CD4-positive, alpha-beta memory T cell (primary cell): ENCODE results near the gene LZTR1. TPM values are rescaled to one million over a fixed set of nuclear protein-coding genes. Genes with fewer than 3 reads are reported as not detected.
A peak's percentile ranks its signal among the peaks of the same experiment; 100 is the strongest.

Source experiments
- CTCF ChIA-PET: fragments of 350-600 bp; sonication (Branson Sonifier 250); formaldehyde crosslinking; loops from one replicate; lab custom pipeline; 2021; ENCODE audit warnings: inconsistent platforms; ENCODE audit not compliant: partially characterized antibody; lab: Charles Lee
- POLR2A ChIA-PET: fragments of 350-600 bp; sonication (Branson Sonifier 250); formaldehyde crosslinking; loops from one replicate; lab custom pipeline; 2021; ENCODE audit not compliant: partially characterized antibody; lab: Charles Lee
- DNase-seq, 5 donors: peaks; one replicate each; pipeline versions ENCODE4 v3.0.0 to v3.0.0-alpha.2; 2020 to 2022; ENCODE audit warnings: mixed read lengths in 1 of 5
- H3K27ac ChIP-seq: one replicate; pipeline ENCODE4 v1.7.0; 2013; ENCODE audit warnings: low read depth, low read length
- H3K27me3 ChIP-seq: 2 replicates; pipeline ENCODE4 v1.7.0; 2013; ENCODE audit warnings: mild to moderate bottlenecking, low read length, moderate library complexity; ENCODE audit not compliant: insufficient read depth
- H3K36me3 ChIP-seq: 2 replicates; pipeline ENCODE4 v1.7.0; 2013; ENCODE audit warnings: mild to moderate bottlenecking, low read length, moderate library complexity; ENCODE audit not compliant: insufficient read depth
- H3K4me1 ChIP-seq: 2 replicates; pipeline ENCODE4 v1.7.0; 2013; ENCODE audit warnings: mild to moderate bottlenecking, low read length, moderate library complexity; ENCODE audit not compliant: insufficient read depth
- H3K4me3 ChIP-seq, 2 donors: one replicate each; pipeline ENCODE4 v1.7.0; 2013; ENCODE audit warnings: low read length in 2 of 2, mild to moderate bottlenecking in 1 of 2
- H3K9me3 ChIP-seq, 2 donors: one replicate each; pipeline ENCODE4 v1.7.0; 2013; ENCODE audit warnings: low read length in 2 of 2, control low read depth in 1 of 2; ENCODE audit not compliant: control insufficient read depth in 1 of 2
- H3K27ac Mint-ChIP-seq, 7 donors: one replicate each; pipeline ENCODE4 v1.8.0; 2020 to 2021; ENCODE audit warnings: mixed read lengths in 7 of 7, mild to moderate bottlenecking in 6 of 7, inconsistent platforms in 3 of 7, moderate library complexity in 3 of 7
- H3K27me3 Mint-ChIP-seq, 2 donors: one replicate each; pipeline ENCODE4 v1.8.0; 2020 to 2021; ENCODE audit warnings: mixed read lengths in 2 of 2
- H3K36me3 Mint-ChIP-seq, 2 donors: one replicate each; pipeline ENCODE4 v1.8.0; 2020 to 2021; ENCODE audit warnings: mixed read lengths in 2 of 2, inconsistent platforms in 1 of 2, mild to moderate bottlenecking in 1 of 2
- H3K4me1 Mint-ChIP-seq, 4 donors: one replicate each; pipeline ENCODE4 v1.8.0; 2020 to 2021; ENCODE audit warnings: mixed read lengths in 4 of 4, mild to moderate bottlenecking in 1 of 4
- H3K4me3 Mint-ChIP-seq, 8 donors: one replicate each; pipeline ENCODE4 v1.8.0; 2020 to 2021; ENCODE audit warnings: mixed read lengths in 8 of 8, mild to moderate bottlenecking in 7 of 8, moderate library complexity in 6 of 8, inconsistent platforms in 3 of 8
- H3K9me3 Mint-ChIP-seq, 8 donors: one replicate each; pipeline ENCODE4 v1.8.0; 2020 to 2021; ENCODE audit warnings: mixed read lengths in 8 of 8, mild to moderate bottlenecking in 5 of 8, inconsistent platforms in 3 of 8, moderate library complexity in 1 of 8
- intact Hi-C: fragments of 100-400 bp; cut with micrococcal nuclease; formaldehyde crosslinking; loops from one replicate; pipeline ENCODE4 v1.15.1; 2023
- polyA plus RNA-seq, 2 donors: library from polyadenylated mRNA; unstranded; fragments of 300-500 nt; fragmentation: Illumina TruSeq; gene quantifications; one replicate each; pipeline ENCODE4 v1.2.3, GENCODE V29; 2021
- total RNA-seq, 2 experiments: library from RNA; stranded (reverse); gene quantifications; one replicate each; pipeline ENCODE4 v1.2.3, GENCODE V29; 2021

LZTR1 gene
- total and polyA plus RNA-seq, 4 experiments from 2014 or later: 5.5 to 114 (median 64.8) TPM

DNA sequence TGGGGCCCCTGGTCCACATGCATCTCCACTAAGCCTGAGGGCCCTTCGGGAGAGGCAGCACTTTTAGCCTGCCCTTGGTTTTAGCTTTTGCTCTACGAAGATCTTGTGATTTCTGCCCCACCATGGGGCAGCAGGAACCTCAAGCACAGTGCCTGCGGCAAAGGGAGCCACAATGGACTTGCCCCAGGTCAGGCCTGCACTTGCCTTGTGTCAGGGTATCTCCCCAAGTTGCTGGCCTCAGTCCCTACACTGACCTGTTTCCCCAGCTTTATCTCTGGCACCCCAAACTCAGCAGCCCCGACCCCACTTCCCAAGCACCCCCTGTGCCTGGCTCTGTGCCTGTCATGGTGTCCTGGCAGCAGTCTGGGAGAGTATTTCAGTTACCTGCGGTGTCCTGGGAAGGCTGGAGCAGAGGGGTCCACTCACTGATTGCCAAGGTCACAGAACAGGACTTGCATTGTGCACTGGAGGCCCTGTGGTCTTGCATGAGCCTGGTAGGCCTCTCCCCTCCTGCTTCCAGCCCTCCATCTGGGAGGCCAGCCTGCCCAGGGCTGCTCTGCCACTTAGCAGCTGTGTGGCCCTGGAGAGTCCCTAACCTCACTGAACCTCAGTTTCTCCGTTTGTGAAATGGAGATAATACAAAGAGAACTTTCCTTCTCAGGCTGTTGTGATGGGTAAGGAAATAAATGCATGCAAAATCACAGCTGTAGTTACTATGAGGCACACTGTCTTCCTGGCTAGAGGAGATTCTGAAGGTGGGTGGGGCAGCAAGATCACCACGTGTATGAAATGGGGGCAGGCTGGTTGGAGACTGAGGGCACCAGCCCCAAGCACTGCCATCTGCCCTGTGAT lies 18.7 kb upstream of the LZTR1 start:
- Mint-ChIP-seq H3K9me3 (no peaks in the 10 kb centered on the region), H3K27me3 (peaks cover 9 to 10% of the 10 kb centered on the region in 2 donors), H3K27ac (peak overlapping the region in 1 of 7 donors; percentile 43), H3K4me3 (peak overlapping the region in 5 of 8 donors; percentile 21 to 74 (median 52)), H3K4me1 (peaks cover 9 to 19% (median 13%) of the 10 kb centered on the region in 4 donors), H3K36me3 (no peaks in the 10 kb centered on the region)
- H3K9me3 ChIP-seq: no peaks in the 10 kb centered on the region
- ChIA-PET CTCF (no interaction called here), POLR2A (no interaction called here)
- peaks cover 10% of the 10 kb centered on the region for H3K4me1 ChIP-seq
- H3K4me3 ChIP-seq: no peak overlapping the region
- intact Hi-C loops: no loop called here
- no peak overlapping the region for H3K27ac ChIP-seq
- no peak for DNase-seq
- no peaks in the 10 kb centered on the region for H3K36me3 ChIP-seq
- no peaks in the 10 kb centered on the region for H3K27me3 ChIP-seq

DNA sequence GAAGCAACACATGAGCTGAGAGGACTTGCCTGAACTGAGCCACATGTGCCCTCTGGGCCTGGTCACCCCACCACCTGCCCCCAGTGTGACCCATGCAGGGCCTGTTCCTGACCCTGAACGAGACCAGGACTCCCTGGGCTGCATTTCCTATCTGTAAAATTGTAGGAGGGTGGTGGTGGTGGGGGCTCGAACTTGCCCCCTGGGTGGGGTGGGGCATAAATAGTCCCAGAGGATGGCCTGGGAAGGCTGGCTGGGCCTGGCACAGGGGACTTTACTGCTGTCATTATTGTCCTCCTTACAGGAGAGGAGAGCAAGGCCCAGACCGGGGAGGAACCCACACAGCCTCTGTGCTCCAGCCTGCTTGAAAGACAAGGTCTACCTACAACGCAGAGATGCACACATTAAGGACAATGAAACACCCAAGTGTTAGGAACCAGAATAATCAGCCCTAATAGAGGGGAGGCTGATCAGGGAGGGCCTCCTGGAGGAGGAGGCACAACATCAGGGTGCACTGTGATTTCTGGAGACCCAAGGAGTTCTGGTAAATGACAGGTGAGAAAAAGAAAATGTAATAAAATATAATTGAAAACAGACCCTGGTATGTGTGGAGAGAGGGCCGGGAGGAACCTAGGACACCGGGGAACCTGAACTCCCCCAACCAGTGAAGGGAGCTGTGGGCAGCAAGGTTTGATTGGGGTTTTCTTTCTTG lies 17.9 kb upstream of the LZTR1 start:
- Mint-ChIP-seq H3K36me3 (no peaks in the 10 kb centered on the region), H3K9me3 (no peaks in the 10 kb centered on the region), H3K4me1 (peaks cover 9 to 19% (median 13%) of the 10 kb centered on the region in 4 donors), H3K27me3 (peaks cover 9 to 10% of the 10 kb centered on the region in 2 donors), H3K4me3 (peak overlapping the region; percentile 74 to 84 (median 80)), H3K27ac (peak overlapping the region in 4 of 7 donors; percentile 57 to 78 (median 62))
- peaks cover 10% of the 10 kb centered on the region for H3K4me1 ChIP-seq
- CTCF ChIA-PET: interaction anchor here (0.5 kb wide), 1 partner anchor 108 kb away, joined by 4 read pairs; no protein-coding TSS in a partner anchor
- no peaks in the 10 kb centered on the region for H3K9me3 ChIP-seq
- intact Hi-C loops: no loop called here
- no peak for DNase-seq
- H3K27me3 ChIP-seq: no peaks in the 10 kb centered on the region
- H3K4me3 ChIP-seq: no peak overlapping the region
- H3K36me3 ChIP-seq: no peaks in the 10 kb centered on the region
- POLR2A ChIA-PET: interaction anchor here (0.9 kb wide), 1 partner anchor 38 kb away, joined by 4 read pairs; the partner anchor contains the start of gene THAP7
- no peak overlapping the region for H3K27ac ChIP-seq

DNA sequence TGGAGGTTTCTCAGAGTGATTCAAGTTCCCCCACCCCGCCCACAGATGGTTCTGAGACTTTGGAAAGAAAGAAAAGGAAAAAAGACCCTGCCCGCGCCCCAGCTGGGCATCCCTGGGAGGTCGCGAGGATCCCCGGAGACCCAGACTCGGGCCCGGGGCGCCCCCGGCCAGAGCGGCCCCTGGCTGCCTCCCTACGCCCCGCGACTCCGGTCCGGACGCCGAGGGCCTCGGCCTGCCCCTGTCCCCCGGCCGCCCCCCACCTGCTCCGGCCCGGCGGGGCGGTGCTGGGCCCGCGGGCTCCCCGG lies 17.3 kb upstream of the LZTR1 start:
- H3K4me1 Mint-ChIP-seq: peaks cover 9 to 19% (median 13%) of the 10 kb centered on the region in 4 donors
- H3K36me3 Mint-ChIP-seq: no peaks in the 10 kb centered on the region
- no peak for DNase-seq
- peak overlapping the region in 3 of 7 donors; percentile 62 to 78 (median 63) for H3K27ac Mint-ChIP-seq
- peaks cover 10% of the 10 kb centered on the region for H3K4me1 ChIP-seq
- ChIA-PET CTCF (no interaction called here), POLR2A (interaction anchor here (0.9 kb wide), 1 partner anchor 38 kb away, joined by 4 read pairs; the partner anchor contains the start of gene THAP7)
- H3K4me3 ChIP-seq: no peak overlapping the region
- H3K27me3 Mint-ChIP-seq: peaks cover 9 to 10% of the 10 kb centered on the region in 2 donors
- intact Hi-C loops: no loop called here
- no peaks in the 10 kb centered on the region for H3K27me3 ChIP-seq
- H3K9me3 Mint-ChIP-seq: no peaks in the 10 kb centered on the region
- no peak overlapping the region for H3K27ac ChIP-seq
- H3K36me3 ChIP-seq: no peaks in the 10 kb centered on the region
- H3K9me3 ChIP-seq: no peaks in the 10 kb centered on the region
- peak overlapping the region; percentile 74 to 84 (median 80) for H3K4me3 Mint-ChIP-seq

DNA sequence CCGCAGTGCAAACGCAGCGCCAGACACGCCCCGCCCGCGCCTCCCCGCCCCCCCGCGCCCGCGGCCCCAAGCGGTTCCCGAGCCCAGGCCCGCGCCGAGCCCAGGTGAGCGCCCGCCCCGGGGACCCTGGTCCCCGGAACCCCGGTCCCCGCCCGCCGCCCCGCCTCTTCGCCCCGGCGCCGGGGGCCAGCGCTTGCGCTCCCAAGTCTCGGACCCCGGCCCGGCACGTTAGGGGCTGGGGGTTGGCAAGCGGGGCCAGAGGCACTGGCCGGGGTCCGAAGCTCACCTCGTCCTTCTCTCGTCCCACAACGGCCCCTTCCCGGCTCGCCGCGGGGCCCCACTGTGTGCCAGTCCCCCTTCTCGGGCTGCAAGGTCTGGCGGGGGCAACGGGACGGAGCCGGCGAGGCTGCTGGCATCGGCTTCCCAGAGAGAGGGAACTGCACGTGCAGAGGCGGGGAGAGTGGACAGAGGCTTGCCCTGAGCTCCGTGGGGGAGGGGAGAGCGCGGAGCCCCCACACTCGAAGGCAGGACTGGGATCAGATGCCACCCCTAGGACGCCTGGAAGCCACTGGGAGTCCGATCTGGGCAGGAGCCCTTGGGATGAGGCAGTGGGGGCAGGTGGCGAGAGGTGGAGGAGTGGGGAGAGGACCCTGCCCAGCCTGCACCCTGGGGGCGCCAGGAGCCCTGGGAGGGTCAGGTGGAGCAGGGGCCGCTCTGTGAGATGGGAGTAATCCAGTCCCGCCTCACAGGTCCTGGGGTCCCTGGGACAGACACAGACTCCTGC lies 16.8 kb upstream of the LZTR1 start:
- Histone ChIP-seq H3K9me3 (no peaks in the 10 kb centered on the region), H3K27me3 (no peaks in the 10 kb centered on the region), H3K27ac (no peak overlapping the region), H3K36me3 (no peaks in the 10 kb centered on the region), H3K4me3 (no peak overlapping the region), H3K4me1 (peaks cover 10% of the 10 kb centered on the region)
- peaks cover 8 to 19% (median 13%) of the 10 kb centered on the region in 4 donors for H3K4me1 Mint-ChIP-seq
- no peaks in the 10 kb centered on the region for H3K9me3 Mint-ChIP-seq
- intact Hi-C loops: no loop called here
- H3K4me3 Mint-ChIP-seq: peak overlapping the region in 7 of 8 donors; percentile 8 to 61 (median 50)
- POLR2A ChIA-PET: interaction anchor here (0.9 kb wide), 1 partner anchor 37 kb away, joined by 4 read pairs; the partner anchor contains the start of gene THAP7
- H3K27me3 Mint-ChIP-seq: peaks cover 6 to 7% of the 10 kb centered on the region in 2 donors
- H3K27ac Mint-ChIP-seq: no peak overlapping the region
- CTCF ChIA-PET: no interaction called here
- DNase-seq: no peak
- H3K36me3 Mint-ChIP-seq: no peaks in the 10 kb centered on the region

DNA sequence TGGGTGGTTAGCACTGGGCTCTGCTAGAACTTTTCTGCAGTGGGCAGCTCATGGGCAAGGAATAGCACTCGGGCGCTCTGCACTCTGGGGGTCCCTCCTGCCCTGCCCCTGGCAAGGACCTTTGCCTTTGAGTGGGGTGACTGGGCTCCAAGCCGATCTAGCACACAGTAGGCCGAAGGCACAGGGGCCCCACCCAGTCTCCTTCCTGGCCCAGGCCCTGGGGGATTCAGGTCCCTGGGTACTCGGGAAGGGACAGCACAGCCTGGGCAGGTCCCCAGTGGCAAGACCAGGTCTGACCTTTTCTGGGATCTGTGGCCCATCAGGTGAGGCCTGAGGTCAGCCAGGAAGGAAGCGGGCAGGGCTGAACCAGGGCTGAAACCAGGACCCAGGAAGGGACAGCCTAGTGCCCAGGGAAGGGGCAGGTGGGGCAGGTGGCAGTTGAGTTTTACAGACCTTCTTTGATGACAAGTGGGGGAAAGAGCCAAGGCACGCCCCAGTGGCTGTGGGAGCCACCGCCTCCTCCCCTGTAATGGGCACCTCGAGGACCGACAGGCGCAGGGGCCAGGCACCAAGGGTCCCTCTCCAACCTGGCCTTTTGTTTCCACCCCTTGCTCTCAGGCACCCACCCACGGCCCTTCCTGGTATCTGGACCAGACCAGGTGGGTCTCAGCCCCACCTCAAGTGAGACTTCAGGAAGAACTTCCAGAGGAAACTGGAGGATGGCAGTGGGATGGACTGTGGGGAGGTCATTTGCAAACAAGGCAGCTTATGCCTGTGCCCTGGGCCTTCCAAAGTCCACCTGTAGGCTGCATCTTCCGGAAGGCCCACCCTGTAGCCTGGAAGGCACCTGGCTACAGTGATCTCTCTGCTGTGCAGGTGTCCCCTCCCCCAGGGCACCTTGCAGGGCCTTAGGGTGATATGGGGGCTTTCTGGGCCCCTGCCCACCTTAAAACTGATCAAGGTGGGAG lies 15.9 kb upstream of the LZTR1 start:
- Mint-ChIP-seq H3K36me3 (no peaks in the 10 kb centered on the region), H3K27ac (no peak overlapping the region), H3K4me3 (peak overlapping the region in 7 of 8 donors; percentile 3 to 61 (median 50)), H3K4me1 (peaks cover 7 to 19% (median 13%) of the 10 kb centered on the region in 4 donors), H3K9me3 (no peaks in the 10 kb centered on the region), H3K27me3 (peaks cover 3 to 5% of the 10 kb centered on the region in 2 donors)
- H3K9me3 ChIP-seq: no peaks in the 10 kb centered on the region
- ChIA-PET CTCF (interaction anchor here (1.6 kb wide), 1 partner anchor 9 kb away, joined by 3 read pairs; no protein-coding TSS in a partner anchor), POLR2A (no interaction called here)
- no peaks in the 10 kb centered on the region for H3K27me3 ChIP-seq
- H3K4me1 ChIP-seq: peaks cover 10% of the 10 kb centered on the region
- H3K36me3 ChIP-seq: no peaks in the 10 kb centered on the region
- H3K27ac ChIP-seq: no peak overlapping the region
- no peak overlapping the region for H3K4me3 ChIP-seq
- intact Hi-C loops: no loop called here
- no peak for DNase-seq
